DND-41 (cell line): ENCODE results near the gene SPRR4.

ENCODE experiments used
- CTCF ChIP-seq: IDR thresholded peaks from 2 replicates; pipeline ENCODE4 v1.5.1; 2012; ENCODE audit warnings: borderline replicate concordance, low read length, moderate library complexity, mild to moderate bottlenecking; ENCODE audit not compliant: poor library complexity, severe bottlenecking; ENCODE audit errors: extremely low read depth
- EZH2 ChIP-seq: IDR thresholded peaks from 3 replicates; pipeline ENCODE4 v1.6.1; 2012; ENCODE audit warnings: borderline replicate concordance, low read depth, mild to moderate bottlenecking, moderate library complexity, low read length, inconsistent platforms; ENCODE audit not compliant: severe bottlenecking

DNA sequence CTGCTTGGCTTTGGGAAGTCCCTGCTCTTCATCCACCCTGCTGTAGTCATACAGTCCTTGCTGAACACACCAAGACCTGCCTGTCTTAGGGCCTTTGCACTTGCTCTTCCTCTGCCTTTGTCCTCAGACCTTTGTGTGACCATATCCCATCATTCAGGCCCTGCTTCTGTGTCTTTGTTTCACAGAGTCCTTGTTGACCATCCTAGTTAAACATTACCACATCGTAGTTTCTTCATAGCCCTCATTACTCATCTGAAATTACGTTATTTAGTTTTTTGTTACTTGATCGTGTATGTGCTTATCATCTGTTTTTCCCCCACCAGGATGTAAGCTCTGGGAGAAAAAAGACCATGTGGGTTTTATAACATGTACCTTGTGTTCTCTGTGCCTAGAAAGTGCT lies 41.8 kb upstream of the SPRR4 start:
- TF ChIP-seq CTCF: no peak
- TF ChIP-seq EZH2: no peak
